HG03565 (cell line): ENCODE results near the gene ARL5A.
A peak's percentile ranks its signal among the peaks of the same experiment; 100 is the strongest.

Experiments
- ATAC-seq: cut with Tn5 transposase; IDR thresholded peaks from one replicate; pipeline ENCODE4 v1.9.1; 2021; ENCODE audit warnings: mild to moderate bottlenecking, moderate library complexity; ENCODE audit not compliant: unreplicated experiment

The ARL5A gene

DNA sequence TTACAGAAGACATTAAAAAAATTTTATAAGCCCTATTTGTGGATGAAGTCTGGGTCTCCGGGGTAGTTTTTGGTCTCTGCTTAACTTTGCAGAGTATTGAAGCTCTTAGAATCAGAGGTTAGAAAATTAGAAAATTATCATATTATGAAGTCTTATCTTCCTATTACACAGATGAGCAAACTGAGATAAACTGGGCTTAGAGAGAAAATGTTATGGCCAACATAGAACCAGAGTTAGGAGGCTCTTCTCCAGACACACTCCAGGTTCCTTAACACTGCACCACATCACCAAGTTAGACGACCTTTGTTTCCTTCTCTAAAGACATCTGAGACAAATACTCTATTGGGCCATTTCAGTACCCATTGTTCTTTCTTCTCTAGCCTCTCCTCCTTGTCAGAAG lies 57.2 kb downstream of the ARL5A start:
- ATAC-seq: no peak

- no peak for ATAC-seq
Observed at GRCh38 chr2:151769606-151770005, 58.6 kb downstream of the ARL5A start.

- ATAC-seq: no peak
Observed at GRCh38 chr2:151767536-151767935, 60.7 kb downstream of the ARL5A start.

DNA sequence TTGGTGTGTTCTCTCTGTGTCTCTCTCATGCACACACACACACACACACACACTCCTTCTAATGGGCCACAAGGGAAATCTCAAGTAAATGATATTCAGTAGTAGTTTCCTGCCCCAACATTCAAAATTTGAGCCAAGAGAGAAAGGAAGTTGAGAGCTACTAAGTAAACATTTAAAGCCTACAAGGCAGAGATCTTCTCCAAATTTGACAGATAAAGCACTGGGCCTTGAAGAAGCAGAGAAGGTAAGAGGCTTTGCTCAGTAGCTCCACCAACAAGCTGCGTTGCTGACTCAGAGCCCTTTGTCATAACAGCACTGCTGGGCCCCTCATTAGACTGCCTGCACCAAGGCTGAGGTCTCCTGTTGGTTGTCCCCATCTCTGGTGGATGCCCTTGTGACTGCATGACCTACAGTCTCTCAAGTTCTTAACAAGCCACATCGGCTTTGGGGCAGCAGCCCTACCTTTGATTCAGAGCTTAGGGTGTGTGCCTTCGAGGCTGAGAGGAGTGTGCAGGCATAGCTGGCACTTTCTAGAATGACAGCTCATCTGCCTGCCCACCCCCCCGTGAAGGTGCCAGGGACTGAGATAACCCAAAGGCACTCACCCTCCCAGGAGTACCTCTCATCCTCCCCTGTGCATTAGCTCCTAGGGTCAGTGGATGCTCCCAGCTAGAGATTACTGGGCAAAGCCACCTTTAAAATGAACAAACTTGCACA lies 61.6 kb downstream of the ARL5A start:
- ATAC-seq: peak; percentile 32

- no peak for ATAC-seq
Observed at GRCh38 chr2:151765760-151766410, 62.3 kb downstream of the ARL5A start.

GRCh38 chr2:151762694-151763093 lies 65.5 kb downstream of the ARL5A start:
- no peak for ATAC-seq

- no peak for ATAC-seq
Observed at GRCh38 chr2:151761687-151762086, 66.5 kb downstream of the ARL5A start.

- no peak for ATAC-seq
Observed at GRCh38 chr2:151761193-151761592, 67.0 kb downstream of the ARL5A start.

GRCh38 chr2:151760139-151760650 lies 68.0 kb downstream of the ARL5A start:
- no peak for ATAC-seq

DNA sequence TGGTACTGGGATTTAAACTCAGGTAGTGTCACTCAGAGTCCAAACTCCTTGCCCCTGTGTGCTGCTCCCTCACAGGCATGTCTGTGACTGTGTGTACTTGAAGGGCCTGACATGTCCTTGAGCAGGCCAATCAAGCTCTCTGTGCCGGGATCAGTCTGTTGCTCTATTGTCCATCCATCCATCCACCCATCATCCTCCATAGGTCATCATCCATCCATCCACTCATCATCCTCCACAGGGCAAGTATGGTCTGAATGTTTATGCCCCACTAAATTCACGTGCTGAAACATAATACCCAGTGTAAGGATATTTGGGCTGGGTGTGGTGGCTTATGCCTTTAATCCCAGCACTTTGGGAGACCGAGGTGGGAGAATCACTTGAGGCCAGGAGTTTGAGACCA lies 69.5 kb downstream of the ARL5A start:
- ATAC-seq: no peak

DNA sequence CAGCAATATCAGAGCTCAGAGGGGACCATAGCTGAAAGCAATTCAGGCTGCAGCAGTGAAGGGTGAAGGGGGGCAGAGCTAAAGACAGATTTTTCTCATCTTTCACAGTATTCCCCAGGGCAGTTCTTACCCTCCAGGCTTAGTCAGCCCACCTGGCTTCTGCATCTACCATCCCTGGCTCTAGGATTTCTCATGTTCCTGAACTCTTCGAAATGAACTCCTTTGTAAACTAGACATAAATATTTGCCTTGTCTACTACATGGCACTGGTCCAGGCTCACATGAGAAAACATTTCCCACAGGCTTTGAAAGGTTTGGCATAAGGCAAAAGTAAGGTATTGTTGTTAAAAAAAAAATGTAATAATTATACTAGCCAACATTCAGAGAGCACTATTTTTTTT lies 70.4 kb downstream of the ARL5A start:
- no peak for ATAC-seq

- no peak for ATAC-seq
Observed at GRCh38 chr2:151756820-151757219, 71.4 kb downstream of the ARL5A start.

GRCh38 chr2:151754253-151754897 lies 73.8 kb downstream of the ARL5A start:
- ATAC-seq: no peak

- no peak for ATAC-seq
Observed at GRCh38 chr2:151753540-151753939, 74.7 kb downstream of the ARL5A start.
